DOHH2 (cell line): ENCODE results near the gene MAP4K4.

Experiments used
- EZH2phosphoT487 ChIP-seq: fragments of 200-600 bp; sonication (generic); IDR thresholded peaks from 2 replicates; pipeline ENCODE4 v1.6.1; 2017; ENCODE audit warnings: borderline replicate concordance, mild to moderate bottlenecking, antibody characterized with exemption, low read length, moderate library complexity, mixed read lengths
- TF ChIP-seq, protein P1 (sequence below): fragments of 200-600 bp; sonication (generic); IDR thresholded peaks from one replicate; pipeline ENCODE4 v1.5.1; 2014; ENCODE audit warnings: antibody characterized with exemption, mild to moderate bottlenecking, low read depth, low read length; ENCODE audit not compliant: poor library complexity, severe bottlenecking

- TF ChIP-seq, protein P1, sequence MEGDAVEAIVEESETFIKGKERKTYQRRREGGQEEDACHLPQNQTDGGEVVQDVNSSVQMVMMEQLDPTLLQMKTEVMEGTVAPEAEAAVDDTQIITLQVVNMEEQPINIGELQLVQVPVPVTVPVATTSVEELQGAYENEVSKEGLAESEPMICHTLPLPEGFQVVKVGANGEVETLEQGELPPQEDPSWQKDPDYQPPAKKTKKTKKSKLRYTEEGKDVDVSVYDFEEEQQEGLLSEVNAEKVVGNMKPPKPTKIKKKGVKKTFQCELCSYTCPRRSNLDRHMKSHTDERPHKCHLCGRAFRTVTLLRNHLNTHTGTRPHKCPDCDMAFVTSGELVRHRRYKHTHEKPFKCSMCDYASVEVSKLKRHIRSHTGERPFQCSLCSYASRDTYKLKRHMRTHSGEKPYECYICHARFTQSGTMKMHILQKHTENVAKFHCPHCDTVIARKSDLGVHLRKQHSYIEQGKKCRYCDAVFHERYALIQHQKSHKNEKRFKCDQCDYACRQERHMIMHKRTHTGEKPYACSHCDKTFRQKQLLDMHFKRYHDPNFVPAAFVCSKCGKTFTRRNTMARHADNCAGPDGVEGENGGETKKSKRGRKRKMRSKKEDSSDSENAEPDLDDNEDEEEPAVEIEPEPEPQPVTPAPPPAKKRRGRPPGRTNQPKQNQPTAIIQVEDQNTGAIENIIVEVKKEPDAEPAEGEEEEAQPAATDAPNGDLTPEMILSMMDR = no peak
- TF ChIP-seq EZH2phosphoT487 = no peak
Observed at GRCh38 chr2:101852824-101853223, 155.3 kb downstream of the MAP4K4 start.
